IMR-90 (cell line): ENCODE results near the gene PTGDR2. TPM values are rescaled to one million over a fixed set of nuclear protein-coding genes. Genes with fewer than 3 reads are reported as not detected.

ENCODE experiments used
- ATAC-seq: fragments of 200-7000 bp; cut with Tn5 transposase; 2 replicates; pipeline ENCODE4 v1.9.1; 2020; ENCODE audit warnings: low read depth, mild to moderate bottlenecking, moderate library complexity
- BruUV-seq: library from RNA; stranded (reverse); fragments of 400-500 nt; replicated peaks from 2 replicates; lab custom pipeline; 2021; lab: Mats Ljungman, UMichigan
- CTCF ChIA-PET: fragments of 300-600 bp; formaldehyde crosslinking; extraction: SDS; loops from one replicate; lab custom pipeline; 2021; ENCODE audit warnings: antibody characterized with exemption; lab: Yijun Ruan, JAX
- POLR2A ChIA-PET: fragments of 300-600 bp; sonication (Branson Sonifier 250); formaldehyde crosslinking; loops from one replicate; lab custom pipeline; 2022; ENCODE audit warnings: antibody characterized with exemption; ENCODE audit not compliant: unreplicated experiment; lab: Charles Lee
- DNase-seq: peaks from one replicate; pipeline ENCODE4 v3.0.0; 2013
- H2AFZ ChIP-seq: replicated peaks from 2 replicates; pipeline ENCODE3; 2013; ENCODE audit warnings: low read length, mild to moderate bottlenecking; ENCODE audit not compliant: poor library complexity
- H2AK5ac ChIP-seq: 2 replicates; pipeline ENCODE4 v1.6.1; 2013; ENCODE audit warnings: low read depth, low read length, inconsistent platforms
- H2AK9ac ChIP-seq: replicated peaks from 2 replicates; pipeline ENCODE3; 2013; ENCODE audit warnings: mild to moderate bottlenecking, low read depth, low read length, moderate library complexity; ENCODE audit not compliant: poor library complexity
- H2BK120ac ChIP-seq: 2 replicates; pipeline ENCODE4 v1.6.1; 2013; ENCODE audit warnings: low read depth, low read length, inconsistent platforms
- H2BK15ac ChIP-seq: 3 replicates; pipeline ENCODE4 v1.6.1; 2013; ENCODE audit warnings: low read depth, low read length, inconsistent platforms
- H2BK20ac ChIP-seq: 2 replicates; pipeline ENCODE4 v1.6.1; 2013; ENCODE audit warnings: low read depth, mild to moderate bottlenecking, inconsistent platforms, low read length, moderate library complexity
- H2BK5ac ChIP-seq: 2 replicates; pipeline ENCODE4 v1.6.1; 2013; ENCODE audit warnings: mild to moderate bottlenecking, low read depth, low read length, inconsistent platforms; ENCODE audit not compliant: poor library complexity, severe bottlenecking
- H3K14ac ChIP-seq: replicated peaks from 2 replicates; pipeline ENCODE4 v1.6.1; 2013; ENCODE audit warnings: low read depth, low read length, inconsistent platforms
- H3K18ac ChIP-seq: 2 replicates; pipeline ENCODE4 v1.6.1; 2013; ENCODE audit warnings: low read depth, low read length, control low read depth
- H3K23ac ChIP-seq: 2 replicates; pipeline ENCODE4 v1.6.1; 2013; ENCODE audit warnings: low read depth, low read length, inconsistent platforms
- H3K27ac ChIP-seq: 2 replicates; pipeline ENCODE4 v1.5.1; 2013; ENCODE audit warnings: mild to moderate bottlenecking, control low read depth, low read length; ENCODE audit not compliant: insufficient read depth
- H3K27me3 ChIP-seq: 2 replicates; pipeline ENCODE4 v1.6.1; 2013; ENCODE audit warnings: low read length; ENCODE audit not compliant: control insufficient read depth, insufficient read depth
- H3K36me3 ChIP-seq: 2 replicates; pipeline ENCODE4 v1.6.1; 2013; ENCODE audit warnings: low read length, mixed read lengths; ENCODE audit not compliant: control insufficient read depth, insufficient read depth
- H3K4ac ChIP-seq: 2 replicates; pipeline ENCODE4 v1.6.1; 2013; ENCODE audit warnings: low read depth, low read length, inconsistent platforms
- H3K4me1 ChIP-seq: 2 replicates; pipeline ENCODE4 v1.6.1; 2013; ENCODE audit warnings: low read length, mixed read lengths; ENCODE audit not compliant: control insufficient read depth, insufficient read depth
- H3K4me2 ChIP-seq: 2 replicates; pipeline ENCODE4 v1.6.1; 2013; ENCODE audit warnings: low read depth, mild to moderate bottlenecking, control low read depth, low read length, moderate library complexity
- H3K4me3 ChIP-seq: 2 replicates; pipeline ENCODE4 v1.5.1; 2013; ENCODE audit warnings: low read depth, mild to moderate bottlenecking, control low read depth, low read length, moderate library complexity; ENCODE audit not compliant: insufficient read depth
- H3K56ac ChIP-seq: 2 replicates; pipeline ENCODE4 v1.6.1; 2013; ENCODE audit warnings: low read length, inconsistent platforms; ENCODE audit not compliant: insufficient read depth; ENCODE audit errors: extremely low read depth
- H3K79me1 ChIP-seq, 2 experiments: 2 replicates each; pipeline ENCODE4 v1.6.1; 2013; ENCODE audit warnings: low read length in 2 of 2, inconsistent platforms in 1 of 2, low read depth in 1 of 2
- H3K9ac ChIP-seq: 2 replicates; pipeline ENCODE4 v1.6.1; 2013; ENCODE audit warnings: low read depth, low read length, control low read depth
- H3K9me1 ChIP-seq: 2 replicates; pipeline ENCODE4 v1.6.1; 2013; ENCODE audit warnings: low read length, inconsistent platforms; ENCODE audit not compliant: insufficient read depth
- H3K9me3 ChIP-seq: 2 replicates; pipeline ENCODE4 v1.6.1; 2013; ENCODE audit warnings: low read length; ENCODE audit not compliant: control insufficient read depth, insufficient read depth
- H4K20me1 ChIP-seq: 2 replicates; pipeline ENCODE4 v1.6.1; 2013; ENCODE audit warnings: low read length, inconsistent platforms; ENCODE audit not compliant: insufficient read depth
- H4K5ac ChIP-seq: 2 replicates; pipeline ENCODE4 v1.6.1; 2013; ENCODE audit warnings: mild to moderate bottlenecking, low read depth, low read length, control low read depth
- H4K8ac ChIP-seq, 2 experiments: 2 replicates each; pipeline ENCODE4 v1.6.1; 2013; ENCODE audit warnings: low read depth in 2 of 2, low read length in 2 of 2, control low read depth in 1 of 2, inconsistent platforms in 1 of 2
- H4K91ac ChIP-seq: 2 replicates; pipeline ENCODE4 v1.6.1; 2013; ENCODE audit warnings: low read depth, low read length, inconsistent platforms; ENCODE audit not compliant: insufficient read depth
- BHLHE40 ChIP-seq: fragments of 150-350 bp; IDR thresholded peaks from 2 replicates; pipeline ENCODE4 v1.6.1; 2016; ENCODE audit warnings: mild to moderate bottlenecking, low read depth, low read length
- CEBPB ChIP-seq: IDR thresholded peaks from 2 replicates; pipeline ENCODE4 v1.6.1; 2012; ENCODE audit warnings: low read depth, low read length, improper control_type of control experiment
- CHD1 ChIP-seq: IDR thresholded peaks from 2 replicates; pipeline ENCODE4 v1.6.1; 2012; ENCODE audit warnings: low read depth, low read length, improper control_type of control experiment
- ELK1 ChIP-seq: fragments of 150-350 bp; IDR thresholded peaks from 2 replicates; pipeline ENCODE4 v1.6.1; 2016; ENCODE audit warnings: low read depth, mild to moderate bottlenecking, low read length, moderate library complexity, borderline replicate concordance
- MAZ ChIP-seq: IDR thresholded peaks from 2 replicates; pipeline ENCODE4 v1.6.1; 2012; ENCODE audit warnings: low read depth, mild to moderate bottlenecking, low read length, improper control_type of control experiment, moderate library complexity, borderline replicate concordance
- MXI1 ChIP-seq: IDR thresholded peaks from 2 replicates; pipeline ENCODE4 v1.6.1; 2012; ENCODE audit warnings: low read depth, mild to moderate bottlenecking, low read length, moderate library complexity, borderline replicate concordance
- NFE2L2 ChIP-seq: fragments of 150-350 bp; IDR thresholded peaks from 2 replicates; pipeline ENCODE4 v1.6.1; 2016; ENCODE audit warnings: low read depth, mild to moderate bottlenecking, low read length
- RAD21 ChIP-seq: IDR thresholded peaks from 2 replicates; pipeline ENCODE4 v1.6.1; 2012; ENCODE audit warnings: low read length, improper control_type of control experiment
- RFX5 ChIP-seq: IDR thresholded peaks from 2 replicates; pipeline ENCODE4 v1.8.0; 2012; ENCODE audit warnings: low read depth, mild to moderate bottlenecking, low read length, moderate library complexity
- SMC3 ChIP-seq: fragments of 150-350 bp; IDR thresholded peaks from 2 replicates; pipeline ENCODE4 v1.6.1; 2016; ENCODE audit warnings: low read depth, mild to moderate bottlenecking, antibody characterized with exemption, low read length, moderate library complexity
- WGBS, 2 experiments: methylation state at CpG; one replicate each; pipeline versions ENCODE4 v1.1.5 to v1.1.7; 2013; ENCODE audit warnings: missing lambda C conversion rate in 2 of 2; ENCODE audit not compliant: insufficient read length in 1 of 2; ENCODE audit errors: extremely low coverage in 2 of 2; 5-methylcytosine and 5-hydroxymethylcytosine counted together
- dilution Hi-C: fragments of 300-500 bp; cut with HindIII; formaldehyde crosslinking; loops from one replicate; pipeline ENCODE4 v1.14.3; 2018; ENCODE audit warnings: low sequenced_read_pairs; ENCODE audit not compliant: unreplicated experiment
- in situ Hi-C: fragments of 300-500 bp; cut with MboI; formaldehyde crosslinking; loops from 3 replicates; pipeline ENCODE4 v1.14.3; 2019; ENCODE audit warnings: low sequenced_read_pairs, inconsistent platforms, mixed read lengths
- intact Hi-C: fragments of 100-400 bp; cut with micrococcal nuclease; formaldehyde crosslinking; loops from 2 replicates; pipeline ENCODE4 v1.10.0; 2022
- polyA plus RNA-seq, 3 experiments: library from polyadenylated mRNA; depleted of rRNA; stranded (reverse); fragments of >200 nt; gene quantifications; 2 replicates each; pipeline ENCODE4 v1.2.3, GENCODE V29; 2012; ENCODE audit warnings: low replicate concordance in 1 of 3
- total RNA-seq: library from RNA; depleted of rRNA; stranded (reverse); fragments of >200 nt; gene quantifications from 2 replicates; pipeline ENCODE4 v1.2.3, GENCODE V29; 2012
- TF ChIP-seq, protein P1 (sequence below): conservative IDR thresholded peaks from 2 replicates; pipeline ENCODE4 v1.5.1; 2012; ENCODE audit warnings: mild to moderate bottlenecking, low read depth, low read length, improper control_type of control experiment
- TF ChIP-seq, protein P2 (sequence below): fragments of 150-350 bp; IDR thresholded peaks from 2 replicates; pipeline ENCODE4 v1.6.1; 2017; ENCODE audit warnings: mild to moderate bottlenecking, antibody characterized with exemption, low read length, low read depth

PTGDR2 gene
- total and polyA plus RNA-seq, 2 of the 4 experiments (the other 2 are of a cell fraction), result under 0.01 to 0.12 TPM

GRCh38 chr11:60809249-60809648 lies 46.5 kb downstream of the PTGDR2 start:
- no peak overlapping the region for H3K56ac ChIP-seq
- CTCF ChIA-PET, result no interaction called here
- intact Hi-C loops (no loop called here), dilution Hi-C loops (no loop called here), in situ Hi-C loops (no loop called here)
- H3K4me1 ChIP-seq, result no peaks in the 10 kb centered on the region
- H3K27me3 ChIP-seq, result peaks cover 16% of the 10 kb centered on the region
- no peaks in the 10 kb centered on the region for H3K9me1 ChIP-seq
- H2BK15ac ChIP-seq, result no peak overlapping the region
- no peak overlapping the region for H2AK9ac ChIP-seq
- no TSS peak for BruUV-seq
- POLR2A ChIA-PET, result no interaction called here
- no peaks in the 10 kb centered on the region for H3K9me3 ChIP-seq
- no peak overlapping the region for H4K8ac ChIP-seq
- H2BK20ac ChIP-seq, result no peak overlapping the region
- no peak overlapping the region for H2BK120ac ChIP-seq
- H3K4me2 ChIP-seq, result no peak overlapping the region
- no peak for TF ChIP-seq MAZ
- TF ChIP-seq, protein P1, sequence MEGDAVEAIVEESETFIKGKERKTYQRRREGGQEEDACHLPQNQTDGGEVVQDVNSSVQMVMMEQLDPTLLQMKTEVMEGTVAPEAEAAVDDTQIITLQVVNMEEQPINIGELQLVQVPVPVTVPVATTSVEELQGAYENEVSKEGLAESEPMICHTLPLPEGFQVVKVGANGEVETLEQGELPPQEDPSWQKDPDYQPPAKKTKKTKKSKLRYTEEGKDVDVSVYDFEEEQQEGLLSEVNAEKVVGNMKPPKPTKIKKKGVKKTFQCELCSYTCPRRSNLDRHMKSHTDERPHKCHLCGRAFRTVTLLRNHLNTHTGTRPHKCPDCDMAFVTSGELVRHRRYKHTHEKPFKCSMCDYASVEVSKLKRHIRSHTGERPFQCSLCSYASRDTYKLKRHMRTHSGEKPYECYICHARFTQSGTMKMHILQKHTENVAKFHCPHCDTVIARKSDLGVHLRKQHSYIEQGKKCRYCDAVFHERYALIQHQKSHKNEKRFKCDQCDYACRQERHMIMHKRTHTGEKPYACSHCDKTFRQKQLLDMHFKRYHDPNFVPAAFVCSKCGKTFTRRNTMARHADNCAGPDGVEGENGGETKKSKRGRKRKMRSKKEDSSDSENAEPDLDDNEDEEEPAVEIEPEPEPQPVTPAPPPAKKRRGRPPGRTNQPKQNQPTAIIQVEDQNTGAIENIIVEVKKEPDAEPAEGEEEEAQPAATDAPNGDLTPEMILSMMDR, result no peak
- no peak for TF ChIP-seq NFE2L2
- no peak for TF ChIP-seq SMC3
- TF ChIP-seq CHD1, result no peak
- no peak for TF ChIP-seq ELK1
- TF ChIP-seq CEBPB, result no peak
- no peak for TF ChIP-seq BHLHE40
- no peak for TF ChIP-seq RFX5
- TF ChIP-seq MXI1, result no peak
- no peak for TF ChIP-seq RAD21
- TF ChIP-seq, protein P2, sequence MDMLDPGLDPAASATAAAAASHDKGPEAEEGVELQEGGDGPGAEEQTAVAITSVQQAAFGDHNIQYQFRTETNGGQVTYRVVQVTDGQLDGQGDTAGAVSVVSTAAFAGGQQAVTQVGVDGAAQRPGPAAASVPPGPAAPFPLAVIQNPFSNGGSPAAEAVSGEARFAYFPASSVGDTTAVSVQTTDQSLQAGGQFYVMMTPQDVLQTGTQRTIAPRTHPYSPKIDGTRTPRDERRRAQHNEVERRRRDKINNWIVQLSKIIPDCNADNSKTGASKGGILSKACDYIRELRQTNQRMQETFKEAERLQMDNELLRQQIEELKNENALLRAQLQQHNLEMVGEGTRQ, result no peak
- H2AK5ac ChIP-seq, result no peak overlapping the region
- H3K9ac ChIP-seq, result no peak overlapping the region
- H3K4ac ChIP-seq, result no peak overlapping the region
- H3K14ac ChIP-seq, result no peak overlapping the region
- no peak overlapping the region for H2BK5ac ChIP-seq
- H4K91ac ChIP-seq, result no peak overlapping the region
- DNase-seq (no peak), ATAC-seq (no peak)
- no peak overlapping the region for H4K5ac ChIP-seq
- no peaks in the 10 kb centered on the region for H3K79me1 ChIP-seq
- H3K36me3 ChIP-seq, result no peaks in the 10 kb centered on the region
- H3K18ac ChIP-seq, result no peak overlapping the region
- H3K27ac ChIP-seq, result no peak overlapping the region
- H3K23ac ChIP-seq, result no peak overlapping the region
- H3K4me3 ChIP-seq, result no peak overlapping the region
- H2AFZ ChIP-seq, result no peak overlapping the region
- no peaks in the 10 kb centered on the region for H4K20me1 ChIP-seq
- no CpG with 5 or more reads among the region's 3 CpGs for WGBS, 2 experiments
